SK-N-SH (cell line): ENCODE measurements around the gene FAAP20. TPM values are rescaled to one million over a fixed set of nuclear protein-coding genes. Genes with fewer than 3 reads are reported as not detected.

ENCODE experiments used
- CTCF ChIA-PET: fragments of 300-600, 350-600 bp; formaldehyde crosslinking; extraction: SDS; loops from one replicate; lab custom pipeline; 2021; lab: Yijun Ruan, JAX
- POLR2A ChIA-PET: fragments of 350-600 bp; sonication (Branson Sonifier 250); formaldehyde crosslinking; extraction: SDS; loops from one replicate; lab custom pipeline; 2020; ENCODE audit warnings: antibody characterized with exemption, inconsistent platforms; lab: Yijun Ruan, JAX
- DNase-seq: peaks from one replicate; pipeline ENCODE4 v3.0.0; 2012
- H2AFZ ChIP-seq: fragments of 200-600 bp; sonication (generic); 2 replicates; pipeline ENCODE4 v1.8.1; 2016; ENCODE audit warnings: antibody characterized with exemption, mild to moderate bottlenecking, low read depth
- H3F3A ChIP-seq: fragments of 200-600 bp; sonication (generic); replicated peaks from 2 replicates; pipeline ENCODE3; 2016; ENCODE audit warnings: antibody characterized with exemption, mild to moderate bottlenecking; ENCODE audit not compliant: insufficient read depth
- H3K27ac ChIP-seq, 2 experiments: fragments of 200-500 bp in 1 of 2; fragments of 200-600 bp in 1 of 2; sonication (Bioruptor generic) in 1 of 2; sonication (generic), shearing (Covaris generic) in 1 of 2; 2 replicates each; pipeline versions ENCODE4 v1.5.1 to v1.6.1; 2014 to 2016; ENCODE audit warnings: low read depth in 2 of 2, inconsistent platforms in 1 of 2, low read length in 1 of 2, mild to moderate bottlenecking in 1 of 2, mixed read lengths in 1 of 2
- H3K27me3 ChIP-seq: fragments of 200-600 bp; sonication (generic), shearing (Covaris generic); 2 replicates; pipeline ENCODE4 v1.6.1; 2016; ENCODE audit warnings: mixed run types; ENCODE audit not compliant: insufficient read depth
- H3K36me3 ChIP-seq, 2 experiments: fragments of 200-500 bp in 1 of 2; fragments of 200-600 bp in 1 of 2; sonication (Bioruptor generic) in 1 of 2; sonication (generic) in 1 of 2; replicated peaks in 1 of 2; 2 replicates each; pipeline versions ENCODE3 to v1.5.1; 2014 to 2016; ENCODE audit warnings: low read length in 1 of 2, mild to moderate bottlenecking in 1 of 2; ENCODE audit not compliant: insufficient read depth in 2 of 2, control insufficient read depth in 1 of 2
- H3K4me1 ChIP-seq, 2 experiments: fragments of 200-500 bp in 1 of 2; fragments of 200-600 bp in 1 of 2; sonication (Bioruptor generic) in 1 of 2; sonication (generic), shearing (Covaris generic) in 1 of 2; 2 replicates each; pipeline versions ENCODE4 v1.5.1 to v1.6.1; 2014 to 2016; ENCODE audit warnings: low read depth in 1 of 2, low read length in 1 of 2, mixed run types in 1 of 2; ENCODE audit not compliant: insufficient read depth in 2 of 2, control insufficient read depth in 1 of 2
- H3K4me2 ChIP-seq: fragments of 200-600 bp; sonication (generic), shearing (Covaris generic); 2 replicates; pipeline ENCODE4 v1.6.1; 2017; ENCODE audit warnings: mixed run types
- H3K4me3 ChIP-seq, 2 experiments: fragments of 200-500 bp in 1 of 2; fragments of 200-600 bp in 1 of 2; sonication (Bioruptor generic) in 1 of 2; sonication (generic), shearing (Covaris generic) in 1 of 2; 2 replicates each; pipeline versions ENCODE4 v1.5.1 to v1.8.1; 2014 to 2016; ENCODE audit warnings: low read depth in 2 of 2, inconsistent platforms in 1 of 2, low read length in 1 of 2, mild to moderate bottlenecking in 1 of 2, mixed read lengths in 1 of 2, moderate library complexity in 1 of 2
- H3K79me2 ChIP-seq: fragments of 200-600 bp; sonication (generic); 2 replicates; pipeline ENCODE4 v1.8.1; 2017; ENCODE audit warnings: mild to moderate bottlenecking; ENCODE audit not compliant: insufficient read depth
- H3K9ac ChIP-seq: fragments of 200-600 bp; sonication (generic); 2 replicates; pipeline ENCODE4 v1.6.1; 2017; ENCODE audit warnings: mixed run types
- H3K9me2 ChIP-seq: fragments of 200-600 bp; sonication (generic); 2 replicates; pipeline ENCODE4 v1.6.1; 2017; ENCODE audit warnings: mixed run types
- H3K9me3 ChIP-seq: fragments of 200-600 bp; sonication (generic); 2 replicates; pipeline ENCODE4 v1.6.1; 2017; ENCODE audit warnings: mixed run types, mild to moderate bottlenecking, moderate library complexity
- H4K20me1 ChIP-seq: fragments of 200-600 bp; sonication (generic); 2 replicates; pipeline ENCODE4 v1.6.1; 2017; ENCODE audit warnings: mild to moderate bottlenecking, mixed run types; ENCODE audit not compliant: insufficient read depth
- CHD2 ChIP-seq: fragments of 150-350 bp; IDR thresholded peaks from 2 replicates; pipeline ENCODE4 v1.6.1; 2018; ENCODE audit warnings: low read length; ENCODE audit not compliant: partially characterized antibody
- ELF1 ChIP-seq: IDR thresholded peaks from 2 replicates; pipeline ENCODE4 v1.4.0; 2012
- EZH2phosphoT487 ChIP-seq: fragments of 200-600 bp; sonication (generic); IDR thresholded peaks from 2 replicates; pipeline ENCODE4 v1.6.1; 2017; ENCODE audit warnings: low read depth, mixed run types, mild to moderate bottlenecking, antibody characterized with exemption, moderate library complexity, borderline replicate concordance
- FOSL2 ChIP-seq: IDR thresholded peaks from 2 replicates; pipeline ENCODE4 v1.4.0; 2012; ENCODE audit warnings: low read depth, mild to moderate bottlenecking, moderate library complexity, borderline replicate concordance
- FOXM1 ChIP-seq: IDR thresholded peaks from 2 replicates; pipeline ENCODE4 v1.4.0; 2012; ENCODE audit warnings: low read depth, mild to moderate bottlenecking
- JUND ChIP-seq: IDR thresholded peaks from 2 replicates; pipeline ENCODE4 v1.4.0; 2012
- MEF2A ChIP-seq: IDR thresholded peaks from 2 replicates; pipeline ENCODE4 v1.4.0; 2012; ENCODE audit warnings: low read depth, borderline replicate concordance
- MXI1 ChIP-seq: IDR thresholded peaks from 2 replicates; pipeline ENCODE4 v1.6.1; 2012; ENCODE audit warnings: mild to moderate bottlenecking, low read depth, low read length, improper control_type of control experiment
- NFIC ChIP-seq: IDR thresholded peaks from 2 replicates; pipeline ENCODE4 v1.4.0; 2012; ENCODE audit warnings: borderline replicate concordance
- POLR2AphosphoS5 ChIP-seq: IDR thresholded peaks from 2 replicates; pipeline ENCODE4 v1.6.1; 2012; ENCODE audit warnings: low read depth, low read length
- RCOR1 ChIP-seq: fragments of 150-350 bp; IDR thresholded peaks from 2 replicates; pipeline ENCODE4 v1.6.1; 2017; ENCODE audit warnings: antibody characterized with exemption, low read length
- SIN3A ChIP-seq: IDR thresholded peaks from 2 replicates; pipeline ENCODE4 v1.6.1; 2012; ENCODE audit warnings: low read depth, mild to moderate bottlenecking, low read length, moderate library complexity, borderline replicate concordance
- TAF1 ChIP-seq: IDR thresholded peaks from 2 replicates; pipeline ENCODE4 v1.6.1; 2012; ENCODE audit warnings: low read depth, mild to moderate bottlenecking, low read length, moderate library complexity, borderline replicate concordance
- TCF12 ChIP-seq: IDR thresholded peaks from 2 replicates; pipeline ENCODE4 v1.4.0; 2012
- TEAD4 ChIP-seq: IDR thresholded peaks from 2 replicates; pipeline ENCODE4 v1.4.0; 2012; ENCODE audit warnings: mild to moderate bottlenecking, borderline replicate concordance; ENCODE audit not compliant: insufficient read depth
- YY1 ChIP-seq: IDR thresholded peaks from 2 replicates; pipeline ENCODE4 v1.4.0; 2012; ENCODE audit warnings: low read depth, mild to moderate bottlenecking
- WGBS: methylation state at CpG from one replicate; pipeline ENCODE4 v1.1.6; 2017; ENCODE audit warnings: low lambda C conversion rate; 5-methylcytosine and 5-hydroxymethylcytosine counted together
- polyA plus RNA-seq, 3 experiments: library from polyadenylated mRNA; depleted of rRNA; stranded (reverse); fragments of >200 nt; gene quantifications; 2 replicates each; pipeline ENCODE4 v1.2.3, GENCODE V29; 2012
- TF ChIP-seq, protein P1 (sequence below): IDR thresholded peaks from 2 replicates; pipeline ENCODE4 v1.4.0; 2012; ENCODE audit warnings: low read depth
- TF ChIP-seq, protein P2 (sequence below): fragments of 200-600 bp; sonication (generic); IDR thresholded peaks from 2 replicates; pipeline ENCODE4 v1.6.1; 2017; ENCODE audit warnings: antibody characterized with exemption, mild to moderate bottlenecking, moderate library complexity
- TF ChIP-seq, protein P3 (sequence below): IDR thresholded peaks from 2 replicates; pipeline ENCODE4; 2012

Gene FAAP20
- polyA plus RNA-seq, 1 of the 3 experiments (the other 2 are of a cell fraction), result 58.3 TPM

DNA sequence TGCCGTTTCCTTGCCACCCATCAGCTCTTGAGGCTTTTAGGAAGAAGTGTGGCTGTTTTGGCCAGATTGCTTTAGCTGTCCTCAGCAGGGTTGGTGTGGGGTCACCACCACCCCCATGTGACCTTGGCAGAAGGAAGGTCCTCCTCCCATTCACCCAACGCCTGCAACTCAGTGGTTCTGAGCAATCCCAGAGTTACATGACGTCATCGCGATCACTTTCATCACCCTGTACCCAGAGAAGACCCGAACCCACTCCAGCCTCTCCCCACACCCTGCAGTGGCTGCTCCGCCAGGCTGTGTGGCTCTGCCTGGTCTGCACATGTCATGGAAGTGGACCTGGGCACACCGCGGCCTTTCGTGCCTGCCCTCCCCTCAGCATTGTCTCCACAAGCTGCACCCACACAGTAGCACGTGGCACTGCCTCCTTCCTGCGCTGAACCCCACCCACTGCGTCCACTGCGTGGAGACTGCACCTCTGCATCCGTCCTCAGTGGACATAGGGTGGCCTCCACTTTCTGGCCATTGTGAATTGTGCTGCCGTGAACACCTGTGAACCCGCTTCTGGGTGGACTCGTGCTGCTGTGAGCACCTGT lies 16.5 kb downstream of the FAAP20 start:
- Histone ChIP-seq H3F3A (no peaks in the 10 kb centered on the region), H2AFZ (no peak overlapping the region), H3K9me3 (no peaks in the 10 kb centered on the region), H3K4me3 (no peak overlapping the region), H3K36me3 (no peaks in the 10 kb centered on the region), H3K4me2 (no peak overlapping the region), H3K79me2 (no peaks in the 10 kb centered on the region), H3K4me1 (peaks cover 0 to 2% of the 10 kb centered on the region in 2 experiments; a peak in 1 of 4 replicates), H3K9me2 (no peaks in the 10 kb centered on the region), H3K27ac (no peak overlapping the region), H3K27me3 (no peaks in the 10 kb centered on the region), H3K9ac (no peak overlapping the region), H4K20me1 (no peaks in the 10 kb centered on the region)
- POLR2A ChIA-PET, result no interaction called here
- no peak for DNase-seq
- CTCF ChIA-PET, result no interaction called here
- 90% methylated on average over 13 of the region's 18 CpGs for WGBS
- TF ChIP-seq EZH2phosphoT487 (no peak), FOSL2 (no peak), SIN3A (no peak), YY1 (no peak), FOXM1 (no peak), JUND (no peak), TEAD4 (no peak), ELF1 (no peak), RCOR1 (no peak), MXI1 (no peak), TCF12 (no peak), TAF1 (no peak), POLR2AphosphoS5 (no peak), NFIC (no peak), MEF2A (no peak), CHD2 (no peak)
- TF ChIP-seq, protein P1, sequence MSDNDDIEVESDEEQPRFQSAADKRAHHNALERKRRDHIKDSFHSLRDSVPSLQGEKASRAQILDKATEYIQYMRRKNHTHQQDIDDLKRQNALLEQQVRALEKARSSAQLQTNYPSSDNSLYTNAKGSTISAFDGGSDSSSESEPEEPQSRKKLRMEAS, result no peak
- TF ChIP-seq, protein P2, sequence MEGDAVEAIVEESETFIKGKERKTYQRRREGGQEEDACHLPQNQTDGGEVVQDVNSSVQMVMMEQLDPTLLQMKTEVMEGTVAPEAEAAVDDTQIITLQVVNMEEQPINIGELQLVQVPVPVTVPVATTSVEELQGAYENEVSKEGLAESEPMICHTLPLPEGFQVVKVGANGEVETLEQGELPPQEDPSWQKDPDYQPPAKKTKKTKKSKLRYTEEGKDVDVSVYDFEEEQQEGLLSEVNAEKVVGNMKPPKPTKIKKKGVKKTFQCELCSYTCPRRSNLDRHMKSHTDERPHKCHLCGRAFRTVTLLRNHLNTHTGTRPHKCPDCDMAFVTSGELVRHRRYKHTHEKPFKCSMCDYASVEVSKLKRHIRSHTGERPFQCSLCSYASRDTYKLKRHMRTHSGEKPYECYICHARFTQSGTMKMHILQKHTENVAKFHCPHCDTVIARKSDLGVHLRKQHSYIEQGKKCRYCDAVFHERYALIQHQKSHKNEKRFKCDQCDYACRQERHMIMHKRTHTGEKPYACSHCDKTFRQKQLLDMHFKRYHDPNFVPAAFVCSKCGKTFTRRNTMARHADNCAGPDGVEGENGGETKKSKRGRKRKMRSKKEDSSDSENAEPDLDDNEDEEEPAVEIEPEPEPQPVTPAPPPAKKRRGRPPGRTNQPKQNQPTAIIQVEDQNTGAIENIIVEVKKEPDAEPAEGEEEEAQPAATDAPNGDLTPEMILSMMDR, result no peak
- TF ChIP-seq, protein P3, sequence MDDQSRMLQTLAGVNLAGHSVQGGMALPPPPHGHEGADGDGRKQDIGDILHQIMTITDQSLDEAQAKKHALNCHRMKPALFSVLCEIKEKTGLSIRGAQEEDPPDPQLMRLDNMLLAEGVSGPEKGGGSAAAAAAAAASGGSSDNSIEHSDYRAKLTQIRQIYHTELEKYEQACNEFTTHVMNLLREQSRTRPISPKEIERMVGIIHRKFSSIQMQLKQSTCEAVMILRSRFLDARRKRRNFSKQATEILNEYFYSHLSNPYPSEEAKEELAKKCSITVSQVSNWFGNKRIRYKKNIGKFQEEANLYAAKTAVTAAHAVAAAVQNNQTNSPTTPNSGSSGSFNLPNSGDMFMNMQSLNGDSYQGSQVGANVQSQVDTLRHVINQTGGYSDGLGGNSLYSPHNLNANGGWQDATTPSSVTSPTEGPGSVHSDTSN, result no peak
- TF ChIP-seq, all 33 proteins: peak for 0
